Measurements from ENCODE around the gene FGFRL1.
"Not testable (repeated sequence)": the region's sequence is repeated elsewhere in the genome, so short reads cannot be mapped to it uniquely, and the experiment has no call there.

Gene FGFRL1

DNA sequence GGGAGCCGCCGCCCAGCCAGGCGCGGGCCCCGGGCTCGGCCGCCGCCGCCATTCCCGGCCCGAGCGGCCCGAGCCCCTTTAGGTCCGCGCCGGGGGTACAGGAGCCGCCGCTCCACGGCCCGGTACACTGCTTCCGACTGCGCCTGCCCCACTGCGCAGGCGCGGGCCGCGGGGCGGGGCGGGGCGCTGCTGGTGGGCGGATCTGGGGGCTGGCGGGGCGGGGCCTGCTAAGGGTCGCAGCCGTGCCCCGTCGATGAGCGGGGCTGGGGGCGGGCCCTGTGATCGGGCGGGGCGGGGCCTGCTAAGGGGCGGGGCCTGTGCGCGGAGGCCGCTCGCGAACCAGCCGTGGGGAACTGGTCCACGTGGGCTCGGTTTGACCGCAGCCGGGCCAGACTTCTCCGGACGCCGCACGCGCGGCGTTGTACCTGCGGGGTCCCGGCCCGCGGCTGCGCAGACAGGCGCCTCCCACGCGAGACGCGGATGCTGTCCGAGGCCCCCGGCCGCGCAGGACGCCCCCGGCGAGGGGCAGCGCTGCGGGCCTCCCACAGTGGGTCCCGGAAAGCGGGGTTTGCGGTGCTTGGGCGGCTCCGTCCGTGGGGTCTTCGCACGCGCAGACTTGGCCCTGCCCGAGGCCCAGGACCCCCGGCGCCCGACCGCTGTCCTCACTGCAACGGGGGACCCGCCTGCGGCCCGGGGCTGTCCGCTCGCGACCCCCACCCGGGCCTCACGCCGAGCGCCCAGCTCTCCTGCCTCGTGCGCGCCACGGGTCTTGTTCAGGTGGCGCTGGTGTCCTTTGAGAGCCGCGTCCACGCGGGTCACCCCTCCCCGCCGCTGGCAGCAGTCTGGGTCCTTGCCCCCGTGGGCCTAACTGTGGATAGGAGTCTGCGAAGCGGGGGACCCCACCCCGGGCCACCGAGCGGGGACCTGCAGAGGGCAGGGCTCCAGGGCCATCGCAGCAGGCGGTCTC is 37.7 kb upstream of the FGFRL1 start, which contains the start of gene DGKQ:
Gene DGKQ (minus strand): TSS at position 139 of the 967 bp plus-strand sequence. CDS start 87 bp downstream, at position 52.
- DNase-seq = peak; percentile 93

DNA sequence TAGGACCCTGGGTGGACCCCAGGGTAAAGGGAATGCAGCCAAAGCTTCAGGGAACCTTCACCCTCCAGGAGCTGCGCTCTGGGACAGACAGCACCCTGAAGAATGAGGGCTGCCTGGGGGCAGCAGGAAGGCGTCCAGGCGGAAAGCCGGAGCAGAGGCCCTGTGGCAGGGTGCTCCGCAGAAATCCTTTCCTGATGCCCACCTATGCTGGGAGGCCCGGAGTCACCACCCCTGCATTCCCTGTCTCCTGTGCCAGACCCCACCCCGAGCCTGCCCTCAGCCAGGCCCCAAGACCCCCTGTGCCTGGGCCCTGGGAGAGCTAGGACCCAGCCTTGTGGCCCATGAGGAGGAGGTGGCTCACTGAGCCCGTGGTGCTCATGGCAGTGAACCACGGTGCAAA is 36.8 kb upstream of the FGFRL1 start:
- no peak for DNase-seq

DNA sequence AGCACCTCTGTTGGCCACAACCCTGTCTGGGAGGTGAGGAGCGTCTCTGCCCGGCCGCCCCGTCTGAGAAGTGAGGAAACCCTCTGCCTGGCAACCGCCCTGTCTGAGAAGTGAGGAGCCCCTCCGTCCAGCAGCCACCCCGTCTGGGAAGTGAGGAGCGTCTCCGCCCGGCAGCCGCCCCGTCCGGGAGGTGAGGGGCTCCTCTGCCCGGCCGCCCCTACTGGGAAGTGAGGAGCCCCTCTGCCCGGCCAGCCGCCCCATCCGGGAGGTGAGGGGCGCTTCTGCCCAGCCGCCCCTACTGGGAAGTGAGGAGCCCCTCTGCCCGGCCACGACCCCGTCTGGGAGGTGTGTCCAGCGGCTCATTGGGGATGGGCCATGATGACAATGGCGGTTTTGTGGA is 35.4 kb upstream of the FGFRL1 start:
- DNase-seq = not testable (repeated sequence)

DNA sequence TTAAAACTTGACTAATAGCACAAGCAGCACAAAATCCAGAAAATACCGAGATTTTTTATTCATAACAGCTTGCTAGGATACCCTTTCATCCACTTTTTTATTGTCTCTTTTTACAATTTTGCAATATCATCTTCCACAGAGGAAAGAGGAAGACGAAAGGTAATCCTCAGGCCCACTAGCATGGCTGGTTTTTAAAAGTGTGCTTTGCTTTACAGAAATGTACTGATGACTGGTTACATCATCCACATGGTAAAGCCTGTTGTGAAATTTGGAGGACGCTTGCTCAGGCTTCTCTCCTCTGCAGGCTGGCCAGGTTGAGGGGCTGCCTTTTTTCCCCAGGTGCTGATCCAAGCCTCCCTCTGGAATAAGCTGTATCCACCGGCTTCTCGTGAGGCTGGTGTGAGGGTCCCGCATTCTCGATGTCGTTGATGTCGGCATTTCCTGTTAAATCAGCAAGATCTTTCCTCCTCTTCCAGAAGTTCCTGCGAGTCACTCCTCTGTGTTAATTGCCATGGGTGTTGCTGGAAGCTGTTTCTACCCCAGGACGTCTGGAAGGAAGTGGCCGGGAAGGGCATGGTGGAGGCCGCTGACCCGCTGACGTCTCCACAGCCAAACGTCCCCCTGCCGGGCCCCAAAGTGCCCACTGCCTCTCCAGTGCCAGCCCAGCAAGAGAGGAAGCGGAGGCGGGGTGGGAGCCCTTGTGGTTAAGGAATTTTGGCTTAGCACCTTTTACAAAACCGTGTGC is 32.3 kb upstream of the FGFRL1 start:
- no peak for DNase-seq

DNA sequence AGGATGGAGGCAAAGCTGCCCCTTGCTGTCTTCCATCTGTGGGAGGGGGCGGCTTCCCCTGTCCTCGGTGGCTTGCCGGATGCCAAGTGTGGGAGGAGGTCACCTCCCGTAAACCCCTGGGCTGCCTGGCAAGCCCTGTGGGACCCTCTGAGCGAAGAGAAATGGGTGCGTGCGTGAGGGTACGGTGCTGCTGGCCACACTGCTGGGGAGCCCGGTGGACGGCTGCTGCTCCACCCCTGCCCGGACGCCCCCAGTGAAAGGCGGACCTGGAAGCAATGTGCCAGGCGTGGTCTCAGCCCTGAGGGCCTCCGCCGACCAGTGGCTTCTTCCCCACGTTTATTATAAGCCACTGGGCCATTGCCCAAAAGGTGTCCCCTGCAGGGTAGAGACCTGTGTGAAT is 29.1 kb upstream of the FGFRL1 start:
- no peak for DNase-seq

DNA sequence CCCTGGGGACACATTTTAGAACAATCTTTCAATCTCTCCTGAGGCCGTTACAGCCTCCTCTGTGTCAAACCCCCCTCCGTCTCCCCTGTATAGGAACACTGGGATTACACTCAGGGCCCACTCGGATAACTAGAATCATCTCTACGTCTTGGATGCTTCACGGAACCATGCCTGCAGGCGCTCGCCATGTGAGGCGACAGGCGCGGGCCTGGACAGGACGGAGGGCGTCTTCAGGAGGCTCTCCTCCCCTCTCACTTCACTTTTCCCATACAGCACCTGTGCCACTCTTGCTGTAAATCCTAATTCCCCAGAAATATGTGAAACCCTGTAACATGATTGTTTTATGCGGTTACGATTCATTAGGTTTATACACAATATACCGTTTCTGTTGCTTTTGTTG is 28.6 kb upstream of the FGFRL1 start:
- DNase-seq = no peak

DNA sequence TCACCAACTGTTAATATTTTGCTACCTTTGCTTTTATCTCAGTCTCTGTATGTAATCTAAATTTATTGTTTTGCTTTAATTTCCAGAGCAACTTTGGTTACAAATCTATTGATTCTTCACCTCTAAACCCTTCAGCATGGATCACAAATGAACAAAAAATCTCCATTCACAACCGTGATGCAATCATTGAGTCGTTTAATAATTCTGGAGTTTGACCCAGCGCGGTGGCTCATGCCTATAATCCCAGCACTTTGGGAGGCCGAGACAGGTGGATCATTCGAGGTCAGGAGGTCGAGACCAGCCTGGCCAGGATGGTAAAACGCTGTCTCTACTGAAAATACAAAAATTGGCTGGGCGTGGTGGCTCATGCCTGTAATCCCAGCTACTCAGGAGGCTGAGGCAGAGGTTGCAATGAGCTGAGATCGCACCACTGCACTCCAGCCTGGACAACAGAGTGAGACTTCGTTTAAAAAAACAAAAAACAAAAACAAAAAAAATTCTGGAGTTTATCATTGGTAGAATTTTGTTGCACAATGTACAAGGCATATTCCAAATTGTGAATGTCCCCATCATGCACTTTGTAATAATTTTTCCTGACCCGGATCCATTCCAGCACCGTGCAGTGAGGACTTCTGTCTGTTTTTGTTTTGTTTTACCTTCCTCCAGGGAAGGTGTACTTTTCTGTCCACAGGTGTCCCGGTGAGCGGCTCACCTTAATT is 26.9 kb upstream of the FGFRL1 start:
- DNase-seq = no peak

DNA sequence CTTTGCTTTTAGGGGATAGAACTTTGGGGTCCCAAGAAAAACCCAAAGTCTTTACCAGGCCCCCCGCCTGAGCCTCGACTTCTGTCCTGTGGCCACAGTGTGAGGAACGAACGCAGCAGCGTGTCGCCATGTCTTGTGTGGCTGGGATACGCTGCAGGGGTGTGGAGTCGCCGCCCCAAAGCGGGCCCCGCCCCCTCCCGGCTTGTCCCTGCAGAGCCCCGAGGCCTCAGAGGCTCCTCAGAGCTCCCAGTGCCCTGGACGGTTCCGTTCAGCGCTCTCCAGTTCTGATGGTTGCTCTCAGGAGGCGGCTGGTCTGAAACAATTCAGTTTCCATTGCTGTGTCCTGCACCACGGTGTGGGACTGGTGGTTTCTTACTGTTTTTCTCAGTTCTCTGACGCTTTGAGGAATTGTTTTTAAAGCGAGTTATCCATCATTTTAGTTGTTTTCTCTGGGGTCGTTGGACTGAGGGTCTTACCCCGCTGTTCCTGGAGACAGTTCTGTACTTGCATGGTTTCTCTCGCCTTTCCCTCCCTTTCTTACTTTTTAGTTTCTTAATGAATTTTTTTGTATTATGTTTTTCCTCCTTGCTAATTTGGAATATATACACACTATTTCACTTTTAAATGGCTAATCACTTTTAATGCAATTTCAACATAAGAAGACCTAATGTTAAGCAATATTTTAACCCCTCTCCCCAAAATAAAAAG is 26.1 kb upstream of the FGFRL1 start:
- DNase-seq = no peak

DNA sequence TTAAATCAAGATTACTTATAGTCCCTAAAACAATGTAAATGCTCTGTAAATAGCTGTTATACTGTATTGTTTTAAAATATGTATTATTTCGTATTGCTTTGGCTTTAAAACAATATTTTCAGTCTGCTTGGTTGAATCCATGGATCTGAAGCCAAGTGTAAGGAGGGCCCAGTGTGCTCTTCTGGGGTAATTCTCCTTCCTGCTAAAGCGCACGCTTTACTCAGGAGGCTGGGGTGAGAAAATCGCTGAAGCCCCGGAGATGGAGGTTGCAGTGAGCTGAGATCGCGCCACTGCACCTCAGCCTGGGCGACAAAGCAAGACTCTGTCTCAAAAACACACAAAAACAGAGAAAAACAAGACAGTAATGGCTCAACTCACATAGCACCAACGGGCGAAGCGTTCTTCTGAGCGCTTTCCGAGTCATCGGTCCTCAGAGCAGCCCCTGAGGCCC is 25.0 kb upstream of the FGFRL1 start:
- DNase-seq = no peak

DNA sequence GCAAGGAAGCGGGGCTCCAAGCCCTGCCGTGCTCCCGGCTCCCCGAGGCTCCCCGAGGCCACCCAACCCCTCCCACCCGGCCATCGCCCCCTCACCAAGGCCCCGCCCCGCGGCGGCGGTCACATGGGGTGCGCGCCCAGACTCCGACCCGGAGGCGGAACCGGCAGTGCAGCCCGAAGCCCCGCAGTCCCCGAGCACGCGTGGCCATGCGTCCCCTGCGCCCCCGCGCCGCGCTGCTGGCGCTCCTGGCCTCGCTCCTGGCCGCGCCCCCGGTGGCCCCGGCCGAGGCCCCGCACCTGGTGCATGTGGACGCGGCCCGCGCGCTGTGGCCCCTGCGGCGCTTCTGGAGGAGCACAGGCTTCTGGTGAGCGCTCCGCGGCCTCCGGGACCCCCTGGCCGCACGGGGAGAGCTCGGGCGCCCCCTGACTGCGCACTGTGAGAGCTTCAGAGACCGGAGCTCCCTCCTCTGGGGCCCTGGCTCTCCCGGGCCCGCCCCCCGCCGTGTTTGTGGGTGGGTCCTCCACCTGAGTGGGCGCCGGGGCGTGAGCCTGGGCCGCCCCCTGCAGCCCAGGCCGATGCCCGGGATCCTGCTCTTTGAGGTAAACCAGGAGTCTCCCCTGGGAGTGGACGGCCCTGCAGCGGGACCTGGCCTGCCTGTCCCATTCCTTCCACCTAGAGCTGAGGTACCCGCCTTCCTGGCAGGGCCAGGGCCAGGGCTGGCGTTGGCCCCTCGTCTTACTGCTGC is 24.4 kb upstream of the FGFRL1 start, which contains the start of gene IDUA:
Gene IDUA (plus strand): TSS at position 166 of the 745 bp plus-strand sequence. CDS start 41 bp downstream, at position 207.
- DNase-seq = peak; percentile 85

DNA sequence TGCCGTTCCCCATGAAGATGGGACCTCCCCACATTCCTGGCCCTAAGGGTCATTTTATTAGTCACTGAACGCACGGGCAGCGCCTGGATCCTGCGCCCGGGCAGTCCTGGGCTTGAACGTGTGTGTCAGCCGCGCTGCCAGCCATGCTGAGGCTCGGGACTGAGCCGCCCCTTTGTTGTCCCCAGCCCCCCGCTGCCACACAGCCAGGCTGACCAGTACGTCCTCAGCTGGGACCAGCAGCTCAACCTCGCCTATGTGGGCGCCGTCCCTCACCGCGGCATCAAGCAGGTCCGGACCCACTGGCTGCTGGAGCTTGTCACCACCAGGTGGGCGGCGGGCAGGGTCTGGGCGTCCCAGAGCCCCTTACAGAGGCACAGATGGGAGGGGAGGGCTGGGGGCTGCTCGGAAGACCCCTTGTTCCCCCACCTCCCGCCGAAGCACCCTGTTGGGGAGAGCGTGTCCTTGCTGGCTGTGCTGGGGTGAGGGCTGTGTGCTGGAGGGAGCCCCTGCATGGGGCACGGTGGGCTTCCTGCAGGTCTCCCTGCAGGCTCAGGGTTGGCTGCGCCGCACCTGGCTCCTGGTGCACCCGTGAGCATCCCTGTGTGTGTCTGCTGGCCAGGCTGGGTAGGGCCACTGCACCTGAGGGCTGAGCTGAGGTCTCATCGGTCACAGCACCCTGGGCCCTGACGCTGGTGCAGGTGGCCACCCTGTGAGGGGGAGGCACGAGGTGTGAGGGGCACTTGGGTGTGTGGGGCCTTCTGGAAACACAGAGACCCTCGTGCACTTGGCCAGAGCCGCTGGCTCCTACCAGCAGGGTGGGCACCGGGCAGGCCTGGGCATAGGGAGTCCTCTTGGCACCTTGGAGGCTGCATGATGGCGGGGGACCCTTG is 23.6 kb upstream of the FGFRL1 start:
- no peak for DNase-seq

DNA sequence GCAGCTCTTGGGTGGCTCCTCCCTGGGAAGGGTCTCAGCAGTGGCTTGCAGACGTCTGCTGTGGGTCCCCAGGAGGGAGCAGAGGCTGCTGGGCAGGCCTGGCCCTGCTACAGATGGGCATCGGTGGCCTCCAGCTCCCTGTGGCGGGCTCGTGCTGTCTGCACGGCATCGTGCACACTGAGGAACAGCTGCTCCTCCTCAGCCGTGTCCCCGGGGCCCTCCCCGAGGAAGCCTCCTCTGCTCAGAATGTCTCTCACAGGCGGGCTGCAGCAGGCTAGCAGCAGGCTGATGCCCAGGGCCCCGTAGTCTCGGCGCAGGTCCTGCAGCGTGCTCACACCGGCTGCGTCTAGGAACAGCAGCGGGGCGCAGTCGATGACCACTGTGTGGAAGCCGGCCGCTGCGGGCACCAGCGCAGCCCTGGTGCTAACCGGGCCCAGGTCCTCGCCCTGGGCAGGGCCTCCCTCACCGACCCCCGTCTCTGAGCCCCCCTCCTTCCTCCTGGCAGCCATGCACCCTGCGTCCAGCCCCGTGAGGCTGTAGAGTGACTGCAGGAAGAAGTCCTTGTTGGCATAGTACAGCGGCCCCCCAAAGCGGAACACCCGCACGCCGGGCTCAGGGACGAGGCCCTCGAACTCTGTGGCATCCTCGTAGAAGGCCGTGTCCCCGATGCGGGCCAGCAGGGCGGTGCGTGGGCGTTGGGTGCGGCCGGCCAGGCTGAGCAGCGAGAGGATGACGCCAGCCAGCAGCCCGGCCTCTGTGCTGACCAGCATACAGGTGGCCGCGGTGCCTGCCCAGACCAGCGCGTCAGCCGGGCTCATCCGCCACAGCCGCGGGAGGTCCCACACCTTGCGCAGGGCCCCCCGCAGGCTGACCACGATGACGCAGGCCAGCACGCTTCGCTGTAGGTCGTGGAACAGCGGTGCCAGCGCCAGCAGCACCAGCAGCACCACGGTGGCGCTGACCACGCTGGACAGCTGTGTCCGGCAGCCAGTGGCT is 22.4 kb upstream of the FGFRL1 start:
- DNase-seq = peak; percentile 46

DNA sequence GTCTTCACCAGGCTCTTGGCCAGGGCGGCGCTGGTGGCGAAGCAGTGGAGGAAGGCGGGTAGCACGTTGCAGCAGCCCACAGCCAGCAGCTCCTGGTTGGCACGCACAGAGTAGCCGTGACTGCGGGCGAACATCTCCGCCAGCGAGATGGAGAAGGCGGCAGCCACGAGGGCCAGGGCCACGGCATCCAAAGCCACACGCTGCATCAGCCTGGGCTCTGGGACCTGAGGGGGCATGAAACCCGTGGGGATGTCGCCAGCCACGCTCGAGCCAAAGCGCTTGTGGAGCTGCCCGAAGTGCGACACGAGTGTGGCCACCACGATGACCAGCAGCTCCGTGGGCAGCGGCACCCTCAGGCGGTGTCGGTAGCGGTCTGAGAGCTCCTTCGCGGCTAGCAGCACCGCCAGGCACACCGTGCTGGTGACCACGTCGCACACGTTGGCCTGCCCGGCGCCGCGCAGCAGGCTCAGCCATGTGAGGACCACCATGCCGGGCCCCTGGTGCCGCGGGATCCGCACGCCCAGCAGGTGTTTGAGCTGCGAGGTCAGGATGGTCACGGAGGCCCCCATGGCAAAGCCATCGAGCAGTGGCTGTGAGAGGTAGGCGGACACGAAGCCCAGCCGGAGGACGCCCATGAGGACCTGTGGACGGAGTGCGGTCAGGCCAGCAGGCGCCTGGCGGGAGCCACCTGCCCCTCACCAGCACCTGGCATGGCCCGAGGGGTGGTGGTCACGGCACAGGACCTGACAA is 21.5 kb upstream of the FGFRL1 start:
- peak; percentile 23 for DNase-seq

DNA sequence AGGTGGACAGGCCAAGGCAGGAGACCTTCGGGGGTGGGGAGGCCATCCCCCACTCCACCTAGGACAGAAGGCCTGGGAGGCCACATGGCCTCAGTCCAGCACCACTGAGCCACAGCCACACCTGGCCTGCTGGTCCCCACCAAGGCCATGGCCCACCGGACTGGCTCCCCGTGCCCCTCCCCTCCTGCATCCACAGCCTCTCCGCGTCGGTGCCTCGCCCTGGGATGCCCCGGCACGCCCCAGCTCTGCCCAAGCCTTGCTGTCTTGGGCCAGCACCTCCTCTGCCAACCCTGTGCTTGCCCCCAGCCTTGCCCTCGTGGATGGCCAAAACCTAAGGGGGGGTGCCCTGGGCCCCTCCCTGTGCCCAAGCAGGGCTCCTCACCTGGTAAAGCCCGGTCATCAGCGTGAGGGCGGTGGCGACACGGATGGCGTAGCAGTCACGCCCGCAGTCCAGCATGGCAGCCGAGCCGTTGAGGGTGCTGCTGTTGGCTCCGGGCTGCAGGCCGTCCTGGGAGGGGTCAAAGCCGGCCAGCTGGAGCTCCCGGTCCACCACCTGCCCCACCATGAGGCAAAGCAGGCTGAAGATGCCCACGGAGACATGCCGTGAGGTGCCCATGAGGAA is 20.6 kb upstream of the FGFRL1 start:
- DNase-seq = no peak

DNA sequence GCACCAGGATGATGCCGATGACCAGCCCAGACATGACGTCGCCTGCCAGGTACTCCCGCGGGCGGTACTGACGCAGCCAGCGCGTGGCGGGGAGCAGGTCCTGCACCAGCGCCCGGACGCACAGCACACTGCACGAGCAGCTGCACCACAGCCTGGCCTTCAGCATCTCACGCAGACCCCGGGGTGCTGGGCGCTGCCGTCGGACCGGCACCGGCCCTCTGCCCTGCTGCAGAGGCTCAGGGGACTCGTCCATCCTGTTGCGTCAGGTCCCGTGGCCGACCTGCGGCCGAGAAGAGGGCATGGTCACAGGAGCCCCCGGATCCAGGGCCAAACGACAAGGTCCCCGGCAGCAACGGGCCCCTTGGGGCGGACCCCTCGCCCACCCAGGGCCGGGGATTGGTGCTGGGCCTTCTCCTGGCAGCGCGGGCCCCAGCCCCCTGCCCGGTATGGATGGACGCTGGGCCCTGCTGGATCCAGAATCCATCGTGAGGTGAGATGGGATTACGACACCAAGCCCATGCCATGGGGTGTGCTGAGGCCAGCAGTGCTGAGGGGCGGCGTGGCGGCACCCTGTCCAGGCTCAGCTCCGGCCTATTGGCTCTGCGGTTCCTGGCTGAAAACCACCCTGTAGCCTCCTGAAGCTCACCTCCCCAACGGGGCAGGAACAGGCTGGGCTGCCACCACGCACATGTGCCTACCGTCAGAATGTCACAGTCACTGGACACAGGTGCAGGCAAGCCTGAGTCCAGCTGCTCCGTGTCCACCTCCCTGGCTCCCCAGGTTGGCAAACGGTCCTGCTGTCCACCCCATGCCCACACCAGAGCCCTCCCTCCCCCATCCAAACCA is 19.8 kb upstream of the FGFRL1 start:
- DNase-seq = no peak

DNA sequence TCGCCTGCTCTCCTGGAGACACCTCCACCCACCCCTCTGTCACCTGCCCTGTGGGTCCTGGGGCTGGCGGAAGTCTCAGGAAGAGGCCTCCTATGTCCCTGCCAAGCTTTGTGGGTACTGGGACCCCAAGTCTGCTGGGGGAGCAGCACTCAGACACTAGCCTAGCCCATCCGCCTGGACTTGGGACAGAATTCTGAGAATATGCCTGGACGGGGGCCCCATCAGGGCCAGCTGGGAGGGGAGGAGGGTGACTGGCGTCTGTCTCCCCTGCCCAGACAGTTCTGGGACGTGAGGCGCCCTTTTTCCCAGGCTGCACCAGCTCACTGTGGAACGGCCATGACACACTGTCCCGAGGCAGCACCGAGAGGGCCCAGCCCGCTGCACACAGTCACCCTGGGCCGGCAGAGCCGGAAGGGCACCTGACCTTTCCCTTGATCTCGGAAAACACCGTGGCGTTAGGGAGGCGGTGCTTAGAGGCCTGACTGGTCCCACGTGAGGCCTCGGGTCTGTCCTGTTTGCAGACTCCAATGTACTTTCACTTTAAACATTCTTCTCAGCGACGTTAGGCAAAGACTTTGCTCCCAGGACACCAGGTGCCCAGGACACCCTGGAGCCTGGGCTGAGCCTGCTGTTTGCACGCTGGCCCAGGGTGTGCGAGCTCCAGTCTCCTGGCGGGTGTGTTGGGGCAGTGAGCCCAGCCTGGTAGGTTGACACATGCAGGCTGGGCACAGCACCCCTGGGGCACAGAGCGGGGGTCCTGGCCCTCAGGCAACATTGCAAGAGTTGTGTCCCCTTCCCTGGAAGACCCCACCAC is 18.9 kb upstream of the FGFRL1 start:
- DNase-seq = peak; percentile 31

Measured in left hindlimb (tissue), 1 donor.